ENCODE data around the gene CATSPERB. TPM values are rescaled to one million over a fixed set of nuclear protein-coding genes. Genes with fewer than 3 reads are reported as not detected.

Gene CATSPERB, protein sequence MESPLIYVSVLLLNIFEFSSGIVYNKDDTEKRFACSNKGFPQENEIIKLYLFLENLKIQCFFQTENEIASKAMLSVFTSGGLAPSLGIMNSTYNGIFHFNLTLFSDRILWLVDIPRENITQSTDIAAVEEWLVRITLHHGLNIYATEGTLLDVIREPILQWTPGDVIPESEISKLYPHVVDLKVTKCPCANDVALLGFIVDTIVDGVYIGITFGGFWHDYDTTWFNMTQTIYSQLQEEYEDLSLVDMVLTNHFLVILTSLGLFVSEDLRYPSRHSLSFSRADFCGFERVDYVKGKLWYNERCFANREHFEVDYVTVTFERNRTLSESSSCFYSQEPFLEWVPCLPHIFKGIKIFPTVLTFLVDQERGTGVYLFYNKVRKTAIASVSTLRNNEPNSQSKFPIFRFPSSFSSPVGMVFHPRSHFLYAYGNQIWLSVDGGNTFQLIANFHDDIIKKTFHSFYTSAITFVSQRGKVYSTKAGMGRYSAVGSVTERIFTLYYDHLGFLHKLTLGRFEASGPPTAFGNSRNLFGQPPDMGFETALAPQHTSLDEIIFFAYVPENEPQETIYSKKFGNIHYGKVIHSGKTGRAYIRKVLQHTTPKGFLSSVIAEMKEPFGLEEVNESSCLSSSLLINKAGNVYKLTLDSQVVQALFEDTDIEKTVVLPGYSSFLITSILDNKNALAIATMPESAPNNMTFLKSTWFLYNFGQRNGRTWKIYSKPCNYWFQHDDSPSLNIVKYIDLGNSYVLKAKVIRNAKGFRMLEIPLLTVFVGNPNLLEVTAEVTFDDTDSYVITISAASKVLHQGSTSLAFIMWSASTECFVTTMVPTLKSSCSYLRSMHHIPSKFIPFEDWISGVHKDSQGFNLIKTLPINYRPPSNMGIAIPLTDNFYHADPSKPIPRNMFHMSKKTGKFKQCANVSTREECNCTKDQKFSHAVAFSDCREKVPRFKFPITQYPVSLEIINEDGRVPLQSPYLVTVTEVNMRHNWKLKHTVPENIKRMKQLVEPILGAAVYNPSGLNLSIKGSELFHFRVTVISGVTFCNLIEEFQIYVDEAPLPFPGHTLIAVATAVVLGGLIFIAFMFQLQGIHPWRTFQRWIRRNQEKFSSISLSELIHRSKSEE
- total RNA-seq, result 1 to 10 TPM; 3.9 to 9.8 TPM
- long read RNA-seq, partial matches to known transcripts, result 0 of 2 reads
- long read RNA-seq, other reads (novel, unspliced or antisense), result 1 of 2 reads

- intact Hi-C loops (cut with DNase I, micrococcal nuclease), result no loop called here
Measured at GRCh38 chr14:91731986-91732385, at the start of gene CATSPERB. Gene CATSPERB, minus strand, starts transcription at chr14:91732086. Its CDS starts 2,607 bp downstream, at chr14:91729479.

GRCh38 chr14:91780452-91780851 lies 48.6 kb upstream of the CATSPERB start:
- DNase-seq (no peak), ATAC-seq (peak; percentile 99)
- intact Hi-C loops (cut with DNase I, micrococcal nuclease), result no loop called here

More at GRCh38 chr14:91731986-91732385, at the start of gene CATSPERB:
- DNase-seq (no peak), ATAC-seq (no peak)

- ATAC-seq, result no peak
- DNase-seq, result no peak
- intact Hi-C loops (cut with DNase I, micrococcal nuclease), result no loop called here
Measured at GRCh38 chr14:91778217-91778616, 46.3 kb upstream of the CATSPERB start.

DNA sequence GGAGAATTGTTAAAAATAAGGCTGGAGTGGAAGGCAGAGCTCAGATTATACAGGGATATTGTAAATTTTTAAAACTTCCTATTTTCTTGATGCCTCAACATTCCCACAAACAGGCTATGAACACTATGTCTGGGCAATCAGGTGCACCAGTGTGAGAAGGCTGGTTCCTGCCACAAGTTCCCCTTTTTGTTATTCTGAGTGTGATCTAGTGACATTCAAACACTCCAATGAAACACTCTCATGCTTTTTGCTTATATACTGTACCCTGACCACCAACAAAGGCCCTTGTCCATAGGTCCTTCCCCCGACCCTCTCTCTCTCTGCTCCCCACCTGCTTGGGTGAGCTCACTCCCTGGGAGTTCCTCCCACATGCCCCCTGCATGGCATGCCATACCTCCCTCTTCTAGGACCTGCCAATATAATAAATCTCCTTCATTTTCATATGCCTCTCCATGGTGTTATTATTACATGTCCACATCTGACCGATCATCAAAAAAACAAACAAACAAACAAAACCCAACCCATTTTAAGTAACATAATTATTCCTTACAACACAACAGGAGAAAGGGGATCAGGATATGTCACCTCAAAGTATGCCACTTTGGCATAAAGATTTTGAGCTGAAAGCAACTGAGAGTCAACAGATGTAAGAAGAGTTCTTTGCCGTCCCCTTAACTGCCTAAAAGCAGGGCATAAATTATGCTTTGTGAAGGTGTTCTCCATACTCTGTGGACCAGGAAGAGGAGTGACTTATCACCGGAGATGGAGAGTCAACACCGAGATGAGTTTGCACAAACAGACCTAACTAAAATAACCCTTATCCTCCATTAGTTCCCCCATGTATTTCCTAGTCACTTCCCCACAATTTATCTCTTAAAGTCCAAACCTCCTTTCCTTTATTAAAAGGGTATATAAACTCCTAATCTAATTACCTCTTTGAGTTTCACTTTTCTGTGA lies 42.5 kb upstream of the CATSPERB start:
- intact Hi-C loops (cut with DNase I, micrococcal nuclease), result no loop called here
- DNase-seq (no peak), ATAC-seq (peak; percentile 69)

- no peak for DNase-seq
- peak; percentile 78 for ATAC-seq
- intact Hi-C loops (cut with DNase I, micrococcal nuclease), result no loop called here
Measured at GRCh38 chr14:91770185-91770584, 38.3 kb upstream of the CATSPERB start.

- intact Hi-C loops (cut with DNase I, micrococcal nuclease), result no loop called here
- ATAC-seq (peak; percentile 87), DNase-seq (no peak)
Measured at GRCh38 chr14:91755570-91756295, 23.8 kb upstream of the CATSPERB start.

DNA sequence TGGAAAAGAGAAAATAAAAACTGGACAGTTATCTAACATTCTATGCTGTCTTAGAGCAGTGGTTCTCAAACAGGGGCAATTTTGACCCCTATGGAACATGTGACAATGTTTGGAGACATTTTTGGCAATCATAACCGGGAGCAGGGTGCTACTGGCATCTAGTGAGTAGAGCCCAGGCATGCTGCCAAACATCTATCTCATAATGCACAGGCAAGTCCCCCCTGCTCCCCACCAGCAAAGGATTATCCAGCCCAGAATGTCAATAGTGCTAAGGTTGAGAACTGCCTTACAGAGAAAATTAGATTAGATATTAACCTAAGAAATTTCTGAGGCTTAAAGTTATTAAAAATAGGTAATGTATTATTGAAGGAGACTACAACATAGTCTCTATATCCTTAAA lies 22.9 kb upstream of the CATSPERB start:
- peak; percentile 29 for ATAC-seq
- peak; percentile 49 to 52 for DNase-seq
- intact Hi-C loops (cut with DNase I, micrococcal nuclease), result no loop called here

DNA sequence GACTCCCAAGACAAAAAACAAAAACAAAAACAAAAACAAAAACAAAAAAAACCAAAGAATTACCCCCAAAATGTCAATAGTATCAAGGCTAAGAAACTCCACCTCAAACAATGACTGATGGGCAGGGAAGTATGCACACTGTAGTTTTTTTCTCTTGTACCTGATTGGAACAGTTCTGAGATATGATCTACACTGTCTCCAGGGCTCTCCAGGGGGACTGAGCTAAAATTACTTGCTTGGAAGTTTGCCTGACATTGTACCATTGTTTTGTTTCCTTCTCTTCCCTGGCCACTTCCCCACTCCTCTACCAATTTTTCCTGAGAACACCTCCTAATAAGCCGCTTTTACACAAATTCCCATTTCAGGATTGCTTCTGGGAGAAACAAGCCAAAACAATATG lies 22.3 kb upstream of the CATSPERB start:
- intact Hi-C loops (cut with DNase I, micrococcal nuclease), result no loop called here
- DNase-seq, result no peak
- ATAC-seq, result no peak

DNA sequence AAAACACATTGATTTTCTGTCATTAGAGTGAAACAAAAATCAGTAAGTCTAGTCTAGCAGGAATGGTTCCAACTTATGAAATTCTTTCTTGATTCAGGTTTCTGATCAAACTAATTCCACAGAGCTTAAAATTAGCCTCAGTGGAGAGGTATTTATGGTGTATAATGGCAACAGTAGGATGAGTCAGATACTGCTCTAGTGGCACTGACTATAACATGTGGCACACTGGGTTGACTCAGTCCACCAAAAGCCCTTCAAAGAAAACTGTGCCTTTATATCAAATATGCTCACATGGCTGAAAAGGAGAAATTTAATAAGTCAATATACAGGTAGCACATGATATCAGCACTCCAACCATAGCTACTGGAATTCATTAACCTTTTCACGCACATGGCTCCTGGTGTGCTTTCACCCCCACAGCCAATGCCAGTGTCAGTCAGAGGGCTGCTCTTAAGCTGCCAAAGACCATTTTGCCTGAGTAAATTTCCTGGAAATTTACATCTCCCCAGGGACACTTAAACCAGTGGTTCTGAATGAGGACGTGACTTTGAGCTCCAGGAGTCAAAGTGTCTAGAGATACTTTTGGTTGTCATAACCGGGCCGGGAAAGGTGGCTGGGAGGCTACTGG lies 21.7 kb upstream of the CATSPERB start:
- no peak for DNase-seq
- ATAC-seq, result peak; percentile 23
- intact Hi-C loops (cut with DNase I, micrococcal nuclease), result no loop called here

DNA sequence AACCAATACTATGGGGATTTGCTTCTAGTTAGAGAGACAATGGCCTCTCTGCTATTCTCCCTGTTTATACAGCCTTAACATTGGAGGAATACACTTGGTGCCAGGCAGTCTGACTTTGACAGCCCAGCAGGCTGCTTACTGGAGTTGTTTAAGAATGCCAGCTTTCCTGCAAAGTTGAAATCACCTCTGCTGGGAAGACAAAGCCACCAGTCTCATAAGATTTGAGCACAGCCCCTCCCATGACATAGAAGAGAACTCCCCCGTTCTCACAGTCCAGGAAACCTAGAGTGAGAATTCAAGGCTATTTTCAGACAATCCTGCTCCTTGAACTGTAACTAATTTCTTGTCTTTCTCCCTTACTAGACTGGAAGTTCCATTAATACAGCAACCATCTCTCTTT lies 21.1 kb upstream of the CATSPERB start:
- intact Hi-C loops (cut with DNase I, micrococcal nuclease), result no loop called here
- no peak for DNase-seq
- no peak for ATAC-seq

DNA sequence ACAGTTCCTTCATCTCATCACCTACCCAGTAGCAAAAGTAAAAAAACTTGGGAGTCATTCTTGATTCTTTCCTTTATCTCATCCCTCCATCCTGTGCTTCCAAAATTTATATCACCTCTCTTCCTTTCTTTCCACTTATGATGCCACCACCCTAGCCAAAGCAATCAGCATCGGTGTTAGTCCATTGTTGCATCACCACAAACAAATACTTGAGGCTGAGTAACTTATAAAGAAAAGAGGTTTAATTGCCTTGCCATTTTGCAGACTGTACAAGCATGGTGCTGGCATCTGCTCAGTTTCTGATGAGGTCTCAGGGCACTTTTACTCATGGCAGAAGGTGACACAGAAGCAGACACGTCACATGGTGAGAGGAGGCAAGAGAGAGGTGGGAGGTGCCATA lies 19.8 kb upstream of the CATSPERB start:
- intact Hi-C loops (cut with DNase I, micrococcal nuclease), result no loop called here
- DNase-seq, result no peak
- ATAC-seq, result no peak

- DNase-seq, result no peak
- intact Hi-C loops (cut with DNase I, micrococcal nuclease), result no loop called here
- ATAC-seq, result peak; percentile 76
Measured at GRCh38 chr14:91750634-91751198, 18.8 kb upstream of the CATSPERB start.

- ATAC-seq (no peak), DNase-seq (no peak)
- intact Hi-C loops (cut with DNase I, micrococcal nuclease), result no loop called here
Measured at GRCh38 chr14:91749868-91750267, 18.0 kb upstream of the CATSPERB start.

GRCh38 chr14:91748049-91748448 lies 16.2 kb upstream of the CATSPERB start:
- no peak for ATAC-seq
- DNase-seq, result no peak
- intact Hi-C loops (cut with DNase I, micrococcal nuclease), result no loop called here

DNA sequence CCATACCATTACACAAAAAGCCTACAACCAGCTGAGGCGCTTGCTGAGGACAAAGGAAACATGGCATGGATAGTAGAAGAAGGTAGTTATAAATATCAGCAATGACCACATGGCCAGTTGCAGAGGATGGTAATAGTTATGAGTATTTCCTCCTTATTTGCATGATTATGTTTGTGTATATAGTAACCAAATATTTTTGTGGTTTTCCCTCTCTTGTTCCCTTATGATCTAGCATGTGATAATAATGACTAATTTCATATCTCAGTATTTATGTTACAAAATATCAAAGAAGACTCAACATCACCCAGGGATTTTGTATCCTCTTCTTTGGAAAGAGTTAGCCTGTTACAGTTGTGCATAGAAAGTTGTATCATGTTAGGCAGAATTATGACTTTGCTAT lies 13.5 kb upstream of the CATSPERB start:
- intact Hi-C loops (cut with DNase I, micrococcal nuclease), result no loop called here
- no peak for DNase-seq
- ATAC-seq, result no peak

DNA sequence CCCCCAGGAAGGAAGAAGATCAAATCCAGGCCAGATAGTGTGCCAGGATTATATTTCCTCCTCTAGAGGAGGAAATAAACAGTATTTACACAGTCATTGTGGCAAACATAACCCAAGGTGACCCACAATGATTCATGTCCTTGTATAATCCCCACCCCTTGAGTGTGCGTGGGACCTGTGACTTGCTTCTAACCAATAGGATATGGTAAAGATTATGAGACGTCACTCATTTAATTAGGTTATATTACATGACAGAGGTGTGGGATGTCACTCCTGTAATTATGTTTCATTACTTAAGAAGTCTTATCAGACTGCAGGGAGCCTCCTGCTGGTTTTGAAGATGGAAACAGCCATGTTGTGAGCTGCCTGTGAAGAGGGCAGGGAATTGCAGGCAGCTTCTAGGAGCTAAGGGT lies 12.2 kb upstream of the CATSPERB start:
- intact Hi-C loops (cut with DNase I, micrococcal nuclease), result no loop called here
- ATAC-seq (peak; percentile 96), DNase-seq (peak; percentile 47 to 82)

GRCh38 chr14:91743305-91743653 lies 11.4 kb upstream of the CATSPERB start:
- ATAC-seq (no peak), DNase-seq (no peak)
- intact Hi-C loops (cut with DNase I, micrococcal nuclease), result no loop called here

Measured in left colon (tissue), 2 donors.